ENCODE measurements around the gene PDE8A. TPM values are rescaled to one million over a fixed set of nuclear protein-coding genes. Genes with fewer than 3 reads are reported as not detected.

PDE8A gene
- total and polyA plus RNA-seq, 3 donors from 2014 or later = 27.8 to 67.8 (median 67.3) TPM

- no peak overlapping the region for H3K4me3 ChIP-seq
- TF ChIP-seq POLR2A (IDR thresholded peaks at IDR 0.05) = no peak
- TF ChIP-seq, protein P1, sequence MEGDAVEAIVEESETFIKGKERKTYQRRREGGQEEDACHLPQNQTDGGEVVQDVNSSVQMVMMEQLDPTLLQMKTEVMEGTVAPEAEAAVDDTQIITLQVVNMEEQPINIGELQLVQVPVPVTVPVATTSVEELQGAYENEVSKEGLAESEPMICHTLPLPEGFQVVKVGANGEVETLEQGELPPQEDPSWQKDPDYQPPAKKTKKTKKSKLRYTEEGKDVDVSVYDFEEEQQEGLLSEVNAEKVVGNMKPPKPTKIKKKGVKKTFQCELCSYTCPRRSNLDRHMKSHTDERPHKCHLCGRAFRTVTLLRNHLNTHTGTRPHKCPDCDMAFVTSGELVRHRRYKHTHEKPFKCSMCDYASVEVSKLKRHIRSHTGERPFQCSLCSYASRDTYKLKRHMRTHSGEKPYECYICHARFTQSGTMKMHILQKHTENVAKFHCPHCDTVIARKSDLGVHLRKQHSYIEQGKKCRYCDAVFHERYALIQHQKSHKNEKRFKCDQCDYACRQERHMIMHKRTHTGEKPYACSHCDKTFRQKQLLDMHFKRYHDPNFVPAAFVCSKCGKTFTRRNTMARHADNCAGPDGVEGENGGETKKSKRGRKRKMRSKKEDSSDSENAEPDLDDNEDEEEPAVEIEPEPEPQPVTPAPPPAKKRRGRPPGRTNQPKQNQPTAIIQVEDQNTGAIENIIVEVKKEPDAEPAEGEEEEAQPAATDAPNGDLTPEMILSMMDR (IDR thresholded peaks at IDR 0.05) = no peak
- H3K36me3 ChIP-seq (ENCODE audit: low read depth, missing control alignments) = no peaks in the 10 kb centered on the region
- WGBS, 2 donors = 62 to 68% methylated on average over 2 of the region's 2 CpGs
- intact Hi-C loops (cut with DNase I; ENCODE audit: low total_unique reads) = no loop called here
- no peaks in the 10 kb centered on the region for H3K9me3 ChIP-seq
- DNase-seq = no peak
- H3K27me3 ChIP-seq = no peaks in the 10 kb centered on the region
- H3K27ac ChIP-seq = no peak overlapping the region
- no peaks in the 10 kb centered on the region for H3K4me1 ChIP-seq
These were observed 78.1 kb downstream of the PDE8A start for GRCh38 chr15:85059734-85060133.

DNA sequence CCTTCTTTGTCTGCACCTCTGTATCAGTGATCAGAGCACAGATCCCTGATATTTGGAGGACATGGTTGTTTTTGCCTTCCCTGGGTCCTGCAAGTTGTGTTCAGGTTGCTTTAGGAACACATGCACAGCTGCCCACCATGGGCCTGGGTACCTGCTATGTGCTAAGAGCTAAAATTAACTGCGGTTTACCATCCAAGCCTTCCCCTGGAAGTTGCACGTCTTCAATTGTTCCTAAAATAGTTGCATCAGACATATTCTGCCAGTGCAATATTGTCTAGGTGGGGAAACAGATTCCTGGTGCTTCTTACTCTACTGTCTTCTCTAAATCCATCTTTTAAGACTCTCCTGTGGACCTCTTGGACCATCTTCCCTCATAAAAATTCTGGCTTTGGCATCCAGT lies 80.9 kb downstream of the PDE8A start:
- 76 to 91% methylated on average over 2 of the region's 2 CpGs for WGBS, 2 donors
- no peaks in the 10 kb centered on the region for H3K27me3 ChIP-seq
- no peaks in the 10 kb centered on the region for H3K9me3 ChIP-seq
- no peak overlapping the region for H3K27ac ChIP-seq
- DNase-seq = no peak
- intact Hi-C loops (cut with DNase I; ENCODE audit: low total_unique reads) = no loop called here
- no peaks in the 10 kb centered on the region for H3K36me3 ChIP-seq (ENCODE audit: low read depth, missing control alignments)
- TF ChIP-seq, protein P1 (IDR thresholded peaks at IDR 0.05) = no peak
- no peak for TF ChIP-seq POLR2A (IDR thresholded peaks at IDR 0.05)
- H3K4me3 ChIP-seq = no peak overlapping the region
- no peaks in the 10 kb centered on the region for H3K4me1 ChIP-seq

DNA sequence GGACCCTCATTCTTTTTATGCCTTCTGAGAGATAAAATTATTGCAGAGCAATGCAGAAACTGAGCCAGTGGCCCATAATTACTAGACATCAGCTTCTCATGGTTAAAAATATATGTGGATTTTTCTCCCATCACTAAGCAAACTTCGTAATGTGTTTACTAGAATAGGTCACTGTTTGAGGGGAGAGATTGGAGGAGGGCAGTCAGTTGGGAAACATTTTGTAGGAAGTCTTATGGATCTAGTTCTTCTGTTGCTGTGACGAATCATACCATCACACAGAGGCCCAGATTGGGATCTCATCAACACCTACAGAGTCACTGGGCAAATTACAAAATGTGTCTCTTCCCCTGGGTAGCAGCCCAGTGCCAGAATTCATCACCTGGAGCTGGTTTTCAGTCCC lies 81.4 kb downstream of the PDE8A start:
- intact Hi-C loops (cut with DNase I; ENCODE audit: low total_unique reads) = no loop called here
- H3K36me3 ChIP-seq (ENCODE audit: low read depth, missing control alignments) = no peaks in the 10 kb centered on the region
- H3K4me1 ChIP-seq = no peaks in the 10 kb centered on the region
- no peaks in the 10 kb centered on the region for H3K9me3 ChIP-seq
- H3K4me3 ChIP-seq = no peak overlapping the region
- H3K27ac ChIP-seq = no peak overlapping the region
- 84 to 98% methylated on average over 2 of the region's 2 CpGs for WGBS, 2 donors
- TF ChIP-seq POLR2A (IDR thresholded peaks at IDR 0.05) = no peak
- TF ChIP-seq, protein P1 (IDR thresholded peaks at IDR 0.05) = no peak
- no peak for DNase-seq
- no peaks in the 10 kb centered on the region for H3K27me3 ChIP-seq

- H3K4me1 ChIP-seq = no peaks in the 10 kb centered on the region
- intact Hi-C loops (cut with DNase I; ENCODE audit: low total_unique reads) = no loop called here
- H3K36me3 ChIP-seq (ENCODE audit: low read depth, missing control alignments) = no peaks in the 10 kb centered on the region
- 88 to 91% methylated on average over 1 of the region's 1 CpG for WGBS, 2 donors
- no peak overlapping the region for H3K4me3 ChIP-seq
- DNase-seq = no peak
- H3K9me3 ChIP-seq = no peaks in the 10 kb centered on the region
- H3K27ac ChIP-seq = no peak overlapping the region
- TF ChIP-seq POLR2A (IDR thresholded peaks at IDR 0.05) = no peak
- TF ChIP-seq, protein P1 (IDR thresholded peaks at IDR 0.05) = no peak
- H3K27me3 ChIP-seq = no peaks in the 10 kb centered on the region
These were observed 81.9 kb downstream of the PDE8A start for GRCh38 chr15:85063522-85064079.

- 86 to 100% methylated on average over 1 of the region's 1 CpG for WGBS, 2 donors
- Histone ChIP-seq H3K27me3 (no peaks in the 10 kb centered on the region), H3K36me3 (ENCODE audit: low read depth, missing control alignments) (no peaks in the 10 kb centered on the region), H3K9me3 (no peaks in the 10 kb centered on the region), H3K27ac (no peak overlapping the region), H3K4me1 (no peaks in the 10 kb centered on the region), H3K4me3 (no peak overlapping the region)
- DNase-seq = no peak
- intact Hi-C loops (cut with DNase I; ENCODE audit: low total_unique reads) = no loop called here
- TF ChIP-seq POLR2A (IDR thresholded peaks at IDR 0.05) = no peak
- TF ChIP-seq, protein P1 (IDR thresholded peaks at IDR 0.05) = no peak
These were observed 83.1 kb downstream of the PDE8A start for GRCh38 chr15:85064710-85065109.
